NCI-H446 treated with DMSO at 0.1 percent for 48 hours (cell line): ENCODE data around the gene C6orf15.

Source experiments
- DNase-seq: peaks from one replicate; lab custom pipeline; 2025; lab: John Stamatoyannopoulos, UW

C6orf15 gene

GRCh38 chr6:31107052-31107451 is 5.3 kb downstream of the C6orf15 start:
- no peak for DNase-seq

- DNase-seq: no peak
Measured at GRCh38 chr6:31103136-31103535, 9.2 kb downstream of the C6orf15 start.

GRCh38 chr6:31098449-31098938 is 13.9 kb downstream of the C6orf15 start:
- no peak for DNase-seq

- DNase-seq: no peak
Measured at GRCh38 chr6:31096656-31097055, 15.7 kb downstream of the C6orf15 start.

- no peak for DNase-seq
Measured at GRCh38 chr6:31096215-31096614, 16.2 kb downstream of the C6orf15 start.

- DNase-seq: no peak
Measured at GRCh38 chr6:31094389-31094881, 17.9 kb downstream of the C6orf15 start.

GRCh38 chr6:31092769-31093505 is 19.4 kb downstream of the C6orf15 start:
- no peak for DNase-seq

GRCh38 chr6:31092238-31092637 is 20.1 kb downstream of the C6orf15 start:
- DNase-seq: no peak

GRCh38 chr6:31091680-31092079 is 20.7 kb downstream of the C6orf15 start:
- DNase-seq: no peak

GRCh38 chr6:31090973-31091364 is 21.4 kb downstream of the C6orf15 start:
- DNase-seq: no peak

- DNase-seq: no peak
Measured at GRCh38 chr6:31090275-31090972, 22.0 kb downstream of the C6orf15 start.

GRCh38 chr6:31087494-31088089 is 24.8 kb downstream of the C6orf15 start:
- peak; percentile 47 for DNase-seq

GRCh38 chr6:31086788-31087440 is 25.5 kb downstream of the C6orf15 start:
- DNase-seq: no peak

- DNase-seq: peak; percentile 22
Measured at GRCh38 chr6:31083742-31084354, 28.5 kb downstream of the C6orf15 start.

GRCh38 chr6:31081872-31082271 is 30.5 kb downstream of the C6orf15 start:
- DNase-seq: no peak

GRCh38 chr6:31079656-31080261 is 32.6 kb downstream of the C6orf15 start:
- DNase-seq: peak; percentile 7

- no peak for DNase-seq
Measured at GRCh38 chr6:31076611-31077010, 35.8 kb downstream of the C6orf15 start.

GRCh38 chr6:31075528-31075927 is 36.8 kb downstream of the C6orf15 start:
- DNase-seq: no peak

- no peak for DNase-seq
Measured at GRCh38 chr6:31074401-31074800, 38.0 kb downstream of the C6orf15 start.

GRCh38 chr6:31070711-31071197 is 41.6 kb downstream of the C6orf15 start:
- peak; percentile 8 for DNase-seq

GRCh38 chr6:31068669-31069340 is 43.6 kb downstream of the C6orf15 start:
- peak; percentile 69 for DNase-seq
